ENCODE measurements around the gene GPC6. TPM values are rescaled to one million over a fixed set of nuclear protein-coding genes. Genes with fewer than 3 reads are reported as not detected.

The GPC6 gene
- total RNA-seq, 1 experiment from 2014 or later: not detected

- no peaks in the 10 kb centered on the region for H3K9me2 ChIP-seq (ENCODE audit: insufficient read depth)
- no peak overlapping the region for H3K27ac ChIP-seq
- H2AFZ ChIP-seq: no peak overlapping the region
- intact Hi-C loops (cut with micrococcal nuclease; ENCODE audit: unreplicated experiment): no loop called here
- H4K20me1 ChIP-seq (ENCODE audit: insufficient read depth): no peaks in the 10 kb centered on the region
- H3K36me3 ChIP-seq (ENCODE audit: low read depth): no peaks in the 10 kb centered on the region
- POLR2A ChIA-PET (ENCODE audit: unreplicated experiment): no interaction called here
- no peaks in the 10 kb centered on the region for H3K4me1 ChIP-seq (replicated peaks; ENCODE audit: insufficient read depth)
- H3K79me2 ChIP-seq (ENCODE audit: low read depth): no peaks in the 10 kb centered on the region
- TF ChIP-seq CTCF (conservative IDR thresholded peaks at IDR 0.05) (no peak), EZH2 (IDR thresholded peaks at IDR 0.05; ENCODE audit: low read depth) (no peak)
- no peaks in the 10 kb centered on the region for H3F3A ChIP-seq (ENCODE audit: insufficient read depth, low read depth)
- DNase-seq: no peak
- CTCF ChIA-PET: no interaction called here
- no peak overlapping the region for H3K4me3 ChIP-seq
- no TSS peak for BruUV-seq (replicated peaks)
- no peaks in the 10 kb centered on the region for H3K27me3 ChIP-seq (ENCODE audit: insufficient read depth, low read depth)
- no peak overlapping the region for H3K4me2 ChIP-seq
- no peaks in the 10 kb centered on the region for H3K9me3 ChIP-seq (ENCODE audit: insufficient read depth, low read depth)
These were observed 30.4 kb downstream of the GPC6 start for GRCh38 chr13:93256998-93257397.

DNA sequence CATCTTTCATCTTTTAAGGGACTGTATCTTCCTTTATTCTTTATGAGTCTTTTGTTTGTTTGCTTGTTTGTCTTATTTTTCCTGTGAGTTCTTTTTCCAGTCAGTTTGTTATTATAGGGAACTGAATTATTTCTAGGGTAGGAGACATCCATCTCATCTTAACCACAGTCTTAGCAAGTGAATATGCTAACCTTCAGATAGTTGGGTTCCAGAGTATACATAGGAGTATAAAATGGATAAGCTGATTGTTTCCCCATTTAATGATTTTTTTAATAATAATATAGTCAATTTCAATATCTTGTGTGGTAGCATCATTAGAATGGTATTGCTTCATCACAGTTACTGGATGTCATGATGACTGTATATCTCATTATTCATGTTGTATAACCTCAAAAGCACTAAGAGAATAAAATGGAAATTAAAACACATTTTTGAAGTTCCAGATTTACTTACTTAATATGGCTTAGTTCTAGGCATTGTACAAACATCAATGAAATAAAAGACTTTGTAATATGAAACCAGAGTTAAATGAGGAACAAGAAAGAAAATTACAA lies 33.0 kb downstream of the GPC6 start:
- H3K4me2 ChIP-seq: no peak overlapping the region
- TF ChIP-seq EZH2 (IDR thresholded peaks at IDR 0.05; ENCODE audit: low read depth): no peak
- no peak for TF ChIP-seq CTCF (conservative IDR thresholded peaks at IDR 0.05)
- H3K9me2 ChIP-seq (ENCODE audit: insufficient read depth): no peaks in the 10 kb centered on the region
- H4K20me1 ChIP-seq (ENCODE audit: insufficient read depth): no peaks in the 10 kb centered on the region
- CTCF ChIA-PET: no interaction called here
- H3F3A ChIP-seq (ENCODE audit: insufficient read depth, low read depth): no peaks in the 10 kb centered on the region
- no peak overlapping the region for H2AFZ ChIP-seq
- no peaks in the 10 kb centered on the region for H3K36me3 ChIP-seq (ENCODE audit: low read depth)
- DNase-seq: no peak
- BruUV-seq (replicated peaks): no TSS peak
- no peaks in the 10 kb centered on the region for H3K9me3 ChIP-seq (ENCODE audit: insufficient read depth, low read depth)
- intact Hi-C loops (cut with micrococcal nuclease; ENCODE audit: unreplicated experiment): no loop called here
- no peak overlapping the region for H3K27ac ChIP-seq
- no peak overlapping the region for H3K4me3 ChIP-seq
- POLR2A ChIA-PET (ENCODE audit: unreplicated experiment): no interaction called here
- H3K79me2 ChIP-seq (ENCODE audit: low read depth): no peaks in the 10 kb centered on the region
- no peaks in the 10 kb centered on the region for H3K4me1 ChIP-seq (replicated peaks; ENCODE audit: insufficient read depth)
- H3K27me3 ChIP-seq (ENCODE audit: insufficient read depth, low read depth): no peaks in the 10 kb centered on the region

- no TSS peak for BruUV-seq (replicated peaks)
- H3K27ac ChIP-seq: no peak overlapping the region
- no peak overlapping the region for H3K4me2 ChIP-seq
- CTCF ChIA-PET: no interaction called here
- no peak overlapping the region for H2AFZ ChIP-seq
- POLR2A ChIA-PET (ENCODE audit: unreplicated experiment): no interaction called here
- H3K9me2 ChIP-seq (ENCODE audit: insufficient read depth): no peaks in the 10 kb centered on the region
- no peaks in the 10 kb centered on the region for H3K36me3 ChIP-seq (ENCODE audit: low read depth)
- no peak overlapping the region for H3K4me3 ChIP-seq
- no peak for DNase-seq
- TF ChIP-seq EZH2 (IDR thresholded peaks at IDR 0.05; ENCODE audit: low read depth) (no peak), CTCF (conservative IDR thresholded peaks at IDR 0.05) (no peak)
- no peaks in the 10 kb centered on the region for H3K79me2 ChIP-seq (ENCODE audit: low read depth)
- no peaks in the 10 kb centered on the region for H3F3A ChIP-seq (ENCODE audit: insufficient read depth, low read depth)
- H3K27me3 ChIP-seq (ENCODE audit: insufficient read depth, low read depth): no peaks in the 10 kb centered on the region
- H4K20me1 ChIP-seq (ENCODE audit: insufficient read depth): no peaks in the 10 kb centered on the region
- intact Hi-C loops (cut with micrococcal nuclease; ENCODE audit: unreplicated experiment): no loop called here
- H3K4me1 ChIP-seq (replicated peaks; ENCODE audit: insufficient read depth): no peaks in the 10 kb centered on the region
- no peaks in the 10 kb centered on the region for H3K9me3 ChIP-seq (ENCODE audit: insufficient read depth, low read depth)
These were observed 34.0 kb downstream of the GPC6 start for GRCh38 chr13:93260591-93260990.
